Nephron progenitor cell (in vitro differentiated cells): Measurements from ENCODE around the gene PAN3.

Experiments
- DNase-seq: peaks from one replicate; pipeline ENCODE4 v3.0.0; 2021
- H3K27ac Mint-ChIP-seq: 2 replicates; pipeline ENCODE4 v1.8.0; 2021; ENCODE audit warnings: mild to moderate bottlenecking, moderate library complexity, mixed read lengths
- H3K27me3 Mint-ChIP-seq: 2 replicates; pipeline ENCODE4 v1.8.0; 2021; ENCODE audit warnings: mild to moderate bottlenecking, low read depth, mixed read lengths; ENCODE audit not compliant: poor library complexity
- H3K36me3 Mint-ChIP-seq: 2 replicates; pipeline ENCODE4 v1.8.0; 2021; ENCODE audit warnings: low read depth, mixed read lengths
- H3K4me1 Mint-ChIP-seq: 2 replicates; pipeline ENCODE4 v1.8.0; 2021; ENCODE audit warnings: mixed read lengths
- H3K4me3 Mint-ChIP-seq: 2 replicates; pipeline ENCODE4 v1.8.0; 2021; ENCODE audit warnings: mild to moderate bottlenecking, moderate library complexity, mixed read lengths
- H3K9me3 Mint-ChIP-seq: 2 replicates; pipeline ENCODE4 v1.8.0; 2021; ENCODE audit warnings: mild to moderate bottlenecking, moderate library complexity, mixed read lengths
- CTCF ChIP-seq: fragments of 200-600 bp; sonication (generic); IDR thresholded peaks from 2 replicates; pipeline ENCODE4 v1.5.0; 2021; ENCODE audit warnings: antibody characterized with exemption

PAN3 gene

GRCh38 chr13:28342251-28342650 is 203.9 kb downstream of the PAN3 start:
- no peaks in the 10 kb centered on the region for H3K27me3 Mint-ChIP-seq
- no peak for TF ChIP-seq CTCF
- no peak overlapping the region for H3K4me3 Mint-ChIP-seq
- H3K36me3 Mint-ChIP-seq, result no peaks in the 10 kb centered on the region
- peaks cover 65% of the 10 kb centered on the region for H3K4me1 Mint-ChIP-seq
- peak overlapping the region; percentile 37 for H3K27ac Mint-ChIP-seq
- no peak for DNase-seq
- no peaks in the 10 kb centered on the region for H3K9me3 Mint-ChIP-seq

GRCh38 chr13:28344163-28344562 is 205.8 kb downstream of the PAN3 start:
- Mint-ChIP-seq H3K4me1 (peaks cover 52% of the 10 kb centered on the region), H3K9me3 (no peaks in the 10 kb centered on the region), H3K27ac (peak overlapping the region; percentile 93), H3K4me3 (no peak overlapping the region), H3K36me3 (no peaks in the 10 kb centered on the region), H3K27me3 (no peaks in the 10 kb centered on the region)
- DNase-seq, result no peak
- TF ChIP-seq CTCF, result no peak
